RPMI8226 (cell line): ENCODE results near the gene DSCAML1.

Source experiments
- DNase-seq: peaks from one replicate; pipeline ENCODE4 v3.0.0-alpha.2; 2015

The DSCAML1 gene

DNA sequence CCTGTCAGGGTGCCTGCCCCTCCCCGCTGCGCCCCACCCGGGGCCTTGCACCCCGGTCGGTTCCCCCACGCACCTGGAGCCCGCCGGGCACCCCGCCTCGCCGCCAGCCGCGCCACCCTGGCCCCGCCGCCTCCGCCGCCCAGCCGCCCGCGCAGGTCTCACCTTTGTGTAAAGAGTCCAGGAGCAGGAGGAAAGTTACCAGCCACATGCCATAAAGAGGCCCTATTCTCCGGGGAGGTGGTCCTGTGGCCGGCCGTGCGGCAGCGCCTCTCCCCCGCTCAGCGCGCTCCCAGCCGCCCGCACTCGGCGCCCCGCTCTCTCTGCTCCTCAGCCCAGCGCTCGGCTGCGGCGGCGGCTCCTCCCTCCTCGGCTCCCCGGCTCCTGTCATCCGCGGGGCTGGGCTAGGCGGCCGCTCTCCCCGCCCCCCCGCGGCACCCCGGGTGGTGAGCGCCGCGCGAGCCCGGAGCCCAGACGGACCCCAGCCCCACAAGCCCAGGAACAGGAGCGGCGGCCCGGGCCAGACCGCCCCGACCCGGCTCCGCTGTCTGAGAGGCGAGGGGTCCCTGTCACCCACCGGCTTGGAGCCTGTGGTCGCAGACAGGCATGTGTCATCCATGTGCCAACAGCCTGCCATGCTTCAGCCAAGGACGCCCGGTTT, at the start of gene DSCAML1:
Gene DSCAML1 (minus strand): TSS at position 345 of the 658 bp plus-strand sequence. CDS start 137 bp downstream, at position 208.
- DNase-seq: no peak

DNA sequence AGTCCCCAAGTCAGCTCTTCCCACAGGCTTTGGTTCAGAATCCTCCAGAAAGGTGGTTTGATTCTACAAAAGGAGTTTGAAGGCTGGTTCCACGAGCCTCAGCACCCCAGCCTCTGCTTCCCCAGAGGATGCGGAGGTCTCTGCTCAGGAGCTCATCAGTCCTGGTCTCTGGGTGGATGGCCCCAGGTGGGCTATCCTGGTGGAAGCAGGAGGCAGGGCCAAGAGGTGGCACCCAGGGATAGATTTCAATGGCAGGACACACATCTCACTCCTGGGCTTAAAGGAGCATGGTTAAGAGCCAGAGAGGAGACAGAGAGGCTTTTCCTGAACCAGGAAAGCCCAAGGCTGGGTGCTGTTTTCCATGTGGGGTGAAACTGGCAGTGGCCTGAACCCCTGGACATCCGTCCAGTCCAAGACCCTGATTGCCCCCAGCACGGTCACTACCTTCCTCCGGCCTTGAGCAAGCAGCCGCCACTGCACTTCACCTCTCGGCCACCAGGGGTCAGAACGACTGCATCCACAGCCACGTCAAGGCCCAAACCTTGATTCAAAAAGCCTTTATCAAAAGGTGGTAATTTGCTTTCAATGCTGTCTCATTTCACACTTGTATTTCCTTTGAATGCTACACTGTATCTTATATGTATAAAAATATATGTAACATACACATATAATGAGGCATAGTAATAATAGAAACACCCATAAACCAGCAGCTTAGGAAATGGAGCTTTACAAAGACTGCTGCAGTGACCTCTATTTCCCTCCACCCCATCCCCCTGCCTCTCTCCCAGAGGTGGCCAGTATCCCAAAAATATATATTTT, 46.9 kb upstream of the DSCAML1 start:
- DNase-seq: peak; percentile 76

GRCh38 chr11:117842131-117842941, 45.3 kb upstream of the DSCAML1 start:
- DNase-seq: no peak

DNA sequence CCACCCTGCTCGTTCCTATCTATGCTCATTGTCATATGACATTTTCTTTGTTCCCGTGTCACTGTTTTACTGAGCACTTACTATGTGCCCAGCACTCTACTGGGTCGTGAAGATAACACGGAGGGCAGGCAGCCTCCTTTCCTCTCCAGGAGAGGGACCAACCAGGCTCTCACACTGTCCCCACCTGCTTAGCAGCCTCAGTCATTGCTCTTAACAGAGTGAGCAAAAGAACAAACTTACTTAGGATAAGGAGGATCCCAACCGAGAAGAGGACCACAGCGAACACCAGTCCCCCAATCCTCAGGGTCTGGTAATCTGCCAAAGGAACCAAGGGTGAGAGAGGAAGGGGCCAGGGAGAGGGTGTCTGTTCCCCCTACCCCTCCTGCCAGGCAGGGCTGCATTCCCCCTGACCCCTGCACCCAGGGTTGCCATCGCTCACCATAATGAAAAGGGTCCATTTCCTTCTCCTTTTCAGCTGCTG, 44.6 kb upstream of the DSCAML1 start:
- DNase-seq: no peak

DNA sequence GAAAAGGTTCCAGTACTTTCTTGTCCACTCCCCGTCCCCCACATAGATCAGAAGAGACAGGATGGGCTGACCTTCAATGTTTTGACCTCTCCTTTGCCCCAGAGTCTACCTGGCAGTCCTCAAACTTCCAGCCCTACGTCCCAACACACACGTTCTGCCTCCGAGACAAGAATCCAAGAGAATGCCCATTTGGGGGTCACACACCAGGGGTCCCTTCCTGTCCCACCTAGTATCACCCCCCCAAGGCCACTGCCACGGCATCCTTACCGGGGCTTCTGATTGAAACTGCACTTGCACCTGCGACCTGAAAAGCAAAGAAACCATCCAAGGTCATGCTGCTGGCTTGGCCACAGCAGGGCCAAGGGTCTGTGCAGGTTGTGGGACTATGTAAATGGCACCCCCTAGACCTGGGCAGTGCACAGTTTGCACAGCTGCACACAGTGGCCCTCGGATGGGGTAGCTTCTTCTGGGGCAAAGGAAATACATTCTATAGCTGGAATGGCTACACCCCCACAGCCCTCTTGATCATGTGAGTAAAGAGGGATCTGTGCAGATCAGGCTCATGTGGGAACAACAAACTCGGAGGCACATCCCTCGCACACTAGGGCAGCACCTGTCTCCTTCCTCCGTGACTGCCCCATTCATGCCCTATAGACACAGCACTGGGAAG, 44.0 kb upstream of the DSCAML1 start:
- DNase-seq: no peak

DNA sequence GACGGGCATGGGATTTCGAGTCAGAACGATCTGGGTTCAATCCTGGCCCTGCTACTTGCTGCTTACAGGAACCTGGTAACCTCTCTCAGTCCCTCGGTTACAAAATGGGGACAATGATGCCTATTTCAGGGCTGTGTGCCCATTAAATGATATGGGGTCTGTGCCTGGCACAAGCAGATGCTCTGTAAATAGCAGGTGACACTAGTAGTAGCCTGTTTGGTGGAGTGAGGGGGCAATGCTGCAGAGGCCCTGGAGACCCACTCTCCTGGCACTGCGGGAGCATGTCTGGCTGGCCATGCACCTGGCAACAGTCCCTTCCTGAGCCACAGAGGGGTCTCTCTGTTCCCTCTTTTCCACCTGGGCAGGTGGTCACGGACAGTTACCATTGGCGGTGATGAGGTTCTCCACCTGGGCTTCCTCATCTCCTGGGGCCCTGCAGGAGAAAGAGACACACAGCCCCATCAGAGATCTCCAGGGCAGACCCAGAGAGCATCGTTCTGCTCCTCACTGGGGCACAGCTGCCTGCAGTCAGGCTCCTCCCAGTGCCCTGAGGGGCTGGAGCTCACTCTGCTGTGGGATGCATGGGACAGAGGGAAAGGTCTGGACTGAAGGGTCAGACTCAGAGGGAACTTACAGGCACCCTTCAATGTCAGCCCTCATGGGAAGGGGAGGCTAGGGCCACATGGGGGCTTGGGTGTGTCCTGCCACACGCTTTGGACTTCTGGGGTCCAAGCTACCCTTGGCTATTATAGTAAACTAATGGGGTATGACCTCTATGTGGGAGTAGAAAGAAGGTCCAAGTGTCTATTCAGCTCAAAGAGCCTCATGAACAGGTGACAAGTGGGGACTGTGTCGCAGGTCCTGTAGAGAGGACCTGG, 43.2 kb upstream of the DSCAML1 start:
- DNase-seq: no peak

GRCh38 chr11:117839380-117839881, 42.4 kb upstream of the DSCAML1 start:
- no peak for DNase-seq

DNA sequence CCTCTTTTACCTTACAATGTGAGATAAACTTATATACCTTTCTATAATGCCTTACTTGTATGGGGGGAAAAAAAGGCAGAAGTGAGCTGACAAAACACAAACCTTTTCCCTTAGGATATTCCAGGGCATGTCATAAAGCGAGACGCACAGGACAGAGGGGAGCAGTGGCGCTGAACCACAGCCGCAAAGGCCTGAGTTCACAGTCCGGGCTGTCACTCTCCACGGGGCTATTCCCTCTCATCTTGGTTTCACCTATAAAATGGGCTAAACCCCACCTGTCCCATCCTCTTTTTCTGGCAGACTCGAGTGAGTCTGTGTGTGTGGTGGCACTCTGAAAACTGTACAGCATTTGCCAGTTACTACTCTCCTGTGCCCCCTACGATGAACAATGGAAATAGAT, 41.9 kb upstream of the DSCAML1 start:
- DNase-seq: no peak

GRCh38 chr11:117837791-117838190, 40.8 kb upstream of the DSCAML1 start:
- DNase-seq: no peak

GRCh38 chr11:117837070-117837776, 40.2 kb upstream of the DSCAML1 start:
- no peak for DNase-seq

GRCh38 chr11:117836077-117836960, 39.3 kb upstream of the DSCAML1 start:
- DNase-seq: no peak

GRCh38 chr11:117835576-117835975, 38.6 kb upstream of the DSCAML1 start:
- DNase-seq: no peak

GRCh38 chr11:117834838-117835443, 37.9 kb upstream of the DSCAML1 start:
- no peak for DNase-seq

DNA sequence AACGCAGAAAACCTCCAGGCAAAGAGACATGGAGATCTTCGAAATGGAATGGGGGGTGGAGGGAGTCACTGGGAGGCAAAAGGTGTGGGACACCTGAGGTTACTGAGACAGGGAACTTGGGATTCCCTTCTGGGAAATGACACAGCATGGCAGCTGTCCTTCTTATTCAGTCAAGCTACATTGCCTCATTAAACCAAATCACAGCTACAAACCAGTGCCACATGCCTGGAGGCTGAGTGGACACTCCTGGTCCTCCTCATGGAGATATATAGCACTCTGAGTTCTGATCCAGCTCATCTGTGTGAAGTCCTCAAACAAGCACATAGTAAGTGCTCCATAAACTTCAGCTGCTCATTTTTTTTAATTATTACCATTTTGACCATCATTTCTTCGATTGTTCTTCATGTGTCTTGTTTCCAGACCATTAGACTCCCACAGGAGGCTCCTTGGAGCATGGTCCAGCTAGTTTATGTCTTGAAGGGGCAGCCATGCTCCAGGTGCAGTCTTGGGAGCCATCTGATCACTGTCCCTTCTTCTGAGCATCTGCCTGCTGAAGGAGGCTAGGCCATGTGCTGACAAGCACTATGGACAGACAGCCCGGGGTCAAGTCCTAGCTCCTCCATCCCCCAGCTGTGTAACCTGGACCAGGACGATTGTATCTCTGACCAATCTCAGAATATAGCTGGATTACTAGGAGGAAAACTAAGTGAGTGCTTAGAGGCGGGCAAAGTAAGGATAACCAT, 37.2 kb upstream of the DSCAML1 start:
- no peak for DNase-seq

- DNase-seq: peak; percentile 31
Measured at GRCh38 chr11:117833401-117833891, 36.4 kb upstream of the DSCAML1 start.

DNA sequence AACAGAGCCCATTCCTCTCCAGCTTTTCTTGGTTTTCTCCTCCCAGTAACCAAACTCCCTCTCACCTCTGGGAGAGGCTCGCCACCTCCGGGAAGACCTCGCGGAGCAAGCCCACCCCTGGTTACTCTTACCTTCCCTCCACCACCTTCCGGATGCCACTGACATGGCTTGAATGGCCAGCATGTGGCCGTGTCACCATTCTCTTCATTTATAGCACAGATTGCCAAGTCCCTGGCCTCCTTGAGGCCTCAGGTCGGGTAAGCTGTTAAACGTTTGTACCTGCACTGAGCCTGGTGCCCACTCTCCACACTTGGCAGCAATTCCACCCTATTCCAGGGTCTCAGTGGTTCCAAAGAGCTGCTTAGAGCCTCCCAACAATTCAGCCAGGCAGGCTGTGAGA, 35.5 kb upstream of the DSCAML1 start:
- no peak for DNase-seq

GRCh38 chr11:117831661-117832415, 34.8 kb upstream of the DSCAML1 start:
- DNase-seq: no peak
